H1 (cell line): ENCODE measurements around the gene POFUT2.

Experiments used
- SIN3A ChIP-seq, 2 experiments: IDR thresholded peaks in 1 of 2; conservative IDR thresholded peaks in 1 of 2; 2 replicates each; pipeline ENCODE4 v1.6.1; 2011 to 2012; ENCODE audit warnings: low read length in 2 of 2, improper control_type of control experiment in 1 of 2, low read depth in 1 of 2, mild to moderate bottlenecking in 1 of 2
- TAF1 ChIP-seq: IDR thresholded peaks from 2 replicates; pipeline ENCODE4 v1.6.1; 2011; ENCODE audit warnings: mild to moderate bottlenecking, low read depth, low read length
- YY1 ChIP-seq: IDR thresholded peaks from 2 replicates; pipeline ENCODE4 v1.6.1; 2011; ENCODE audit warnings: low read depth, mild to moderate bottlenecking, low read length

DNA sequence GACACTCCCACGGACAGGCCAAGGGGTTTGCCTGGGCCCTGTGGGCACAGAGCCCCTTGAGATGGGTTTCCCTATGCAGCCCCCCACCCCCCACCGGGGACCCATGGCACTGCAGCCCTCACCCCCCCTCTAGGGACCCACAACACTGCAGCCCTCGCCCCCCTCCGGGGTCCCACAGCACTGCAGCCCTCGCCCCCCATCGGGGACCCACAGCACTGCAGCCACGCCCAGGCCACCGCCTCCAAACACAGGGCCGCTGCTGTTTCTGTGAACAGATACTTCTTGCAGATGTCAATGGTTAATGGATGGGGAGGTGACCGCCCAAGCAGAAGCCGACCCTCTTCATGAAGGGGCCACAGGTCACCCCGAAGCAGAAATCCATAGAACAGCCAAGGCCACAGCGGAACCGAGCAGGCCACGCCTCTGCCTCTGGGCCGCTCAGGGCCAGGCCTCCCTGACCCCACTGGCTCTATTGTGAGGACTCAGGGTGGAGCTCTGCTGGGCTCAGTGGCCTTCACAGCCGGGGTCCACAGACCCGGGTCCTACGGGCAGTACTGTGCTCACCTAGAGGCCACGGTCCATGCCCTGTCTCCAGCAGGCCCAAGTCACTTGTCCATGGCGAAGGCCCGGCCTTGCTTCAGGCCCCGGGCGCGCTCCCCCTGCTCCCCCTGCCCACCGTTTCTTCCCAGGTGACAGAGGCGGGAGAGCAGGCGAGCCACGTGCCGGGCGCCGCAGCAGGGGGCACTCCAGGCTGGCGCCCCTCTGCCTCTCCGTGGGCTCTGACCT lies 4.1 kb upstream of the POFUT2 start:
- TF ChIP-seq SIN3A (conservative IDR thresholded peaks at IDR 0.05 in 1 of 2, IDR thresholded peaks at IDR 0.05 in 1 of 2; ENCODE audit: low read depth in 1 of 2, low read length in 2 of 2): no peak
- no peak for TF ChIP-seq TAF1
- no peak for TF ChIP-seq YY1
